K562 (cell line): ENCODE measurements around the gene CDC14B. TPM values are rescaled to one million over a fixed set of nuclear protein-coding genes. Genes with fewer than 3 reads are reported as not detected.

ENCODE experiments used
- ATAC-seq: fragments of 200-7000 bp; cut with Tn5 transposase; 3 replicates; pipeline ENCODE4 v1.9.1; 2020; ENCODE audit warnings: moderate library complexity
- BruUV-seq: library from RNA; stranded (reverse); fragments of 400-500 nt; replicated peaks from 2 replicates; lab custom pipeline; 2021; lab: Mats Ljungman, UMichigan
- CTCF ChIA-PET: fragments of 300-600 bp; formaldehyde crosslinking; extraction: SDS; loops from one replicate; lab custom pipeline; 2021; ENCODE audit warnings: low intra/inter-chr PET ratio; lab: Yijun Ruan, JAX
- POLR2A ChIA-PET: fragments of 300-600, 350-650 bp; sonication (Branson Sonifier 250); formaldehyde crosslinking; extraction: SDS; loops from one replicate; lab custom pipeline; 2021; ENCODE audit warnings: antibody characterized with exemption, inconsistent platforms; lab: Yijun Ruan, JAX
- DNase-seq, 4 experiments: peaks; one replicate each; pipeline versions ENCODE4 v3.0.0 to v3.0.0-alpha.2; 2011 to 2018; ENCODE audit warnings: low spot score in 3 of 4, mixed read lengths in 3 of 4; ENCODE audit errors: extremely low read depth in 1 of 4
- FAIRE-seq: peaks from 2 replicates; lab custom pipeline; 2011; peaks lifted over from hg19 to GRCh38; lab: Jason Lieb, UNC
- H2AFZ ChIP-seq: 2 replicates; pipeline ENCODE4 v1.6.0; 2011; ENCODE audit warnings: low read depth, low read length, control low read depth, inconsistent platforms
- H3K27ac ChIP-seq: fragments of 200-600 bp; 3 replicates; pipeline ENCODE4 v1.8.0; 2011; ENCODE audit warnings: low read depth, mild to moderate bottlenecking, control low read depth, inconsistent platforms, low read length, moderate library complexity, mixed read lengths; ENCODE audit errors: extremely low read depth
- H3K27me3 ChIP-seq, 2 experiments: fragments of 300-600 bp in 1 of 2; 2 replicates in 1 of 2; 3 replicates in 1 of 2; pipeline versions ENCODE4 v1.6.0 to v1.8.0; 2011; ENCODE audit warnings: inconsistent platforms in 2 of 2, low read length in 2 of 2, mild to moderate bottlenecking in 1 of 2, mixed read lengths in 1 of 2, moderate library complexity in 1 of 2; ENCODE audit not compliant: control insufficient read depth in 2 of 2, insufficient read depth in 2 of 2
- H3K36me3 ChIP-seq: fragments of 300-600 bp; 3 replicates; pipeline ENCODE4 v1.8.0; 2011; ENCODE audit warnings: mild to moderate bottlenecking, low read length, inconsistent platforms; ENCODE audit not compliant: control insufficient read depth, insufficient read depth
- H3K4me1 ChIP-seq, 2 experiments: fragments of 200-600 bp in 1 of 2; replicated peaks in 1 of 2; 2 replicates in 1 of 2; 3 replicates in 1 of 2; pipeline versions ENCODE4 v1.5.1 to v1.8.0; 2011; ENCODE audit warnings: inconsistent platforms in 2 of 2, low read length in 2 of 2, mild to moderate bottlenecking in 1 of 2, mixed read lengths in 1 of 2, moderate library complexity in 1 of 2; ENCODE audit not compliant: control insufficient read depth in 2 of 2, insufficient read depth in 2 of 2
- H3K4me2 ChIP-seq: 2 replicates; pipeline ENCODE4 v1.6.1; 2011; ENCODE audit warnings: low read length, control low read depth, inconsistent platforms, mixed read lengths; ENCODE audit not compliant: insufficient read depth
- H3K4me3 ChIP-seq: fragments of 200-600 bp; sonication (generic), shearing (Covaris generic); 2 replicates; pipeline ENCODE4 v1.5.1; 2016; ENCODE audit warnings: control low read depth, inconsistent platforms
- H3K79me2 ChIP-seq: fragments of 200-600 bp; 3 replicates; pipeline ENCODE4 v1.8.0; 2011; ENCODE audit warnings: low read length, inconsistent platforms; ENCODE audit not compliant: control insufficient read depth, insufficient read depth
- H3K9ac ChIP-seq, 2 experiments: 2 replicates each; pipeline versions ENCODE4 v1.6.0 to v1.6.1; 2011; ENCODE audit warnings: low read depth in 2 of 2, low read length in 2 of 2, control low read depth in 1 of 2, inconsistent platforms in 1 of 2, mild to moderate bottlenecking in 1 of 2, mixed read lengths in 1 of 2; ENCODE audit not compliant: insufficient read depth in 1 of 2
- H3K9me1 ChIP-seq: one replicate; pipeline ENCODE4 v1.6.0; 2011; ENCODE audit warnings: inconsistent platforms, mild to moderate bottlenecking, low read length, moderate library complexity; ENCODE audit not compliant: control insufficient read depth, insufficient read depth
- H3K9me3 ChIP-seq: replicated peaks from 2 replicates; pipeline ENCODE4 v1.5.1; 2011; ENCODE audit warnings: low read depth, low read length, inconsistent platforms; ENCODE audit not compliant: control insufficient read depth, insufficient read depth
- H4K20me1 ChIP-seq: replicated peaks from 2 replicates; pipeline ENCODE4 v1.6.1; 2011; ENCODE audit warnings: low read length, inconsistent platforms, mixed read lengths; ENCODE audit not compliant: control insufficient read depth, insufficient read depth
- BCOR ChIP-seq: fragments of 450-650 bp; IDR thresholded peaks from 2 replicates; pipeline ENCODE4 v1.6.1; 2016
- CBX2 ChIP-seq: fragments of 200-600 bp; sonication (generic); IDR thresholded peaks from one replicate; pipeline ENCODE4 v1.6.1; 2012; ENCODE audit warnings: mild to moderate bottlenecking, low read length, inconsistent platforms; ENCODE audit not compliant: insufficient read depth, poor library complexity, severe bottlenecking
- FOXJ3 ChIP-seq: sonication (generic); formaldehyde crosslinking; IDR thresholded peaks from 2 replicates; pipeline ENCODE4 v1.4.0; 2020; ENCODE audit warnings: mild to moderate bottlenecking, missing genetic modification reagents
- FOXP4 ChIP-seq: sonication (generic); formaldehyde crosslinking; IDR thresholded peaks from 2 replicates; pipeline ENCODE4 v1.8.0; 2022; ENCODE audit warnings: mild to moderate bottlenecking, missing genetic modification reagents, borderline replicate concordance
- TEAD4 ChIP-seq, 2 experiments: sonication (generic) in 1 of 2; formaldehyde crosslinking in 1 of 2; IDR thresholded peaks; 2 replicates each; pipeline versions ENCODE4 v1.6.1 to v1.8.0; 2012 to 2022; ENCODE audit warnings: borderline replicate concordance in 1 of 2, inconsistent platforms in 1 of 2, low read length in 1 of 2, mild to moderate bottlenecking in 1 of 2, missing genetic modification reagents in 1 of 2
- ZFP36 ChIP-seq: fragments of 150-350 bp; IDR thresholded peaks from 2 replicates; pipeline ENCODE4 v1.6.1; 2018; ENCODE audit warnings: low read length, low read depth; ENCODE audit not compliant: partially characterized antibody
- WGBS: fragments of 100-300 bp; shearing (Covaris generic); methylation state at CpG from one replicate; pipeline ENCODE4 v1.1.6; 2016; ENCODE audit warnings: low coverage, mixed read lengths; ENCODE audit not compliant: insufficient coverage; ENCODE audit errors: missing lambda C conversion rate; 5-methylcytosine and 5-hydroxymethylcytosine counted together
- in situ Hi-C: fragments of 300-500 bp; cut with MboI; formaldehyde crosslinking; loops from 4 replicates; pipeline ENCODE4 v1.15.0; 2018; ENCODE audit warnings: inconsistent platforms, mixed read lengths
- intact Hi-C: fragments of 100-400 bp; cut with micrococcal nuclease; formaldehyde crosslinking; loops from 2 replicates; pipeline ENCODE4 v1.14.2; 2022
- polyA plus RNA-seq, 8 experiments: library from polyadenylated mRNA; depleted of rRNA in 4 of 8; stranded (reverse) in 5 of 8; unstranded in 3 of 8; fragments of >200 nt; fragmentation: Nextera tagmentation in 2 of 8; fragmentation: Illumina TruSeq in 1 of 8; extraction: Ambion mirVana in 2 of 8; extraction: Trizol in 1 of 8; gene quantifications; 2 replicates each; pipeline versions ENCODE4 v1.2.1 to v1.2.3, GENCODE V29; 2011 to 2014; ENCODE audit warnings: inconsistent platforms in 1 of 8, missing spikeins in 1 of 8
- total RNA-seq, 7 experiments: library from RNA; depleted of rRNA in 6 of 7; stranded (reverse); fragments of >200 nt in 6 of 7; fragmentation: Illumina TruSeq in 2 of 7; extraction: Trizol in 2 of 7; gene quantifications; 2 replicates each; pipeline versions ENCODE4 v1.2.1 to v1.2.3, GENCODE V29; 2011 to 2021; ENCODE audit warnings: low replicate concordance in 1 of 7

Gene CDC14B
- total and polyA plus RNA-seq, 9 of the 15 experiments (the other 6 are each of a cell fraction or from before 2014, with no cell fraction given) = 1.4 to 6.0 (median 3.8) TPM

GRCh38 chr9:96494215-96494800, 125.3 kb downstream of the CDC14B start:
- no TSS peak for BruUV-seq
- peaks cover 0 to 13% of the 10 kb centered on the region in 2 experiments; a peak in 1 of 5 replicates for H3K4me1 ChIP-seq

More at GRCh38 chr9:96494215-96494800, 125.3 kb downstream of the CDC14B start:
- Histone ChIP-seq H3K9me1 (no peaks in the 10 kb centered on the region), H3K79me2 (no peaks in the 10 kb centered on the region), H3K4me3 (no peak overlapping the region), H3K36me3 (no peaks in the 10 kb centered on the region), H3K9ac (no peak overlapping the region), H3K27ac (no peak overlapping the region), H3K27me3 (peaks cover 9 to 65% of the 10 kb centered on the region in 2 experiments; a peak in 4 of 5 replicates), H3K4me2 (no peak overlapping the region), H2AFZ (no peak overlapping the region), H4K20me1 (peaks cover 4% of the 10 kb centered on the region; the same call in 1 of the 2 replicates)
- FAIRE-seq = no peak
- ATAC-seq = no peak
- WGBS = 24% methylated on average over 5 of the region's 8 CpGs
- in situ Hi-C loops = no loop called here
- POLR2A ChIA-PET = no interaction called here
- no peak for TF ChIP-seq FOXJ3 (CRISPR knock-in tag)
- TF ChIP-seq BCOR = no peak
- no peak for TF ChIP-seq ZFP36
- TF ChIP-seq FOXP4 (CRISPR knock-in tag) = no peak
- no peak for TF ChIP-seq CBX2
- TF ChIP-seq TEAD4 (IDR thresholded peaks at IDR 0.05; ENCODE audit: low read length) = no peak
- TF ChIP-seq TEAD4 (CRISPR knock-in tag; IDR thresholded peaks at IDR 0.05; ENCODE audit: borderline replicate concordance) = no peak
- TF ChIP-seq, all 486 proteins: peak for 0
- CTCF ChIA-PET = no interaction called here
- DNase-seq = no peak
- no peaks in the 10 kb centered on the region for H3K9me3 ChIP-seq
- intact Hi-C loops = no loop called here
